Kidney (tissue), 14 donors: ENCODE data around the gene FAM83C. TPM values are rescaled to one million over a fixed set of nuclear protein-coding genes. Genes with fewer than 3 reads are reported as not detected.

Experiments
- DNase-seq, 5 donors: peaks; one replicate each; pipeline ENCODE4 v3.0.0-alpha.2; 2013 to 2020
- FAIRE-seq: peaks from 2 replicates; lab custom pipeline; 2012; peaks lifted over from hg19 to GRCh38; lab: Jason Lieb, UNC
- H3K27ac ChIP-seq, 2 donors: one replicate each; pipeline ENCODE4 v1.7.0; 2013; ENCODE audit warnings: low read depth in 2 of 2, low read length in 2 of 2, inconsistent platforms in 1 of 2
- H3K27me3 ChIP-seq: one replicate; pipeline ENCODE4 v1.7.1; 2013; ENCODE audit warnings: low read length, inconsistent platforms; ENCODE audit not compliant: control insufficient read depth, insufficient read depth
- H3K36me3 ChIP-seq, 3 donors: one replicate each; pipeline versions ENCODE4 v1.7.0 to v1.7.1; 2013; ENCODE audit warnings: low read length in 3 of 3, control low read depth in 1 of 3, inconsistent platforms in 1 of 3; ENCODE audit not compliant: insufficient read depth in 3 of 3, control insufficient read depth in 2 of 3
- H3K4me1 ChIP-seq, 3 donors: one replicate each; pipeline versions ENCODE4 v1.7.0 to v1.7.1; 2013; ENCODE audit warnings: low read length in 3 of 3, inconsistent platforms in 1 of 3, low read depth in 1 of 3; ENCODE audit not compliant: control insufficient read depth in 2 of 3, insufficient read depth in 2 of 3
- H3K4me3 ChIP-seq, 3 donors: one replicate each; pipeline versions ENCODE4 v1.7.0 to v1.8.1; 2013; ENCODE audit warnings: low read length in 3 of 3, control low read depth in 1 of 3, inconsistent platforms in 1 of 3
- H3K9ac ChIP-seq, 3 donors: one replicate each; pipeline versions ENCODE4 v1.7.0 to v1.7.1; 2013; ENCODE audit warnings: low read length in 3 of 3, control low read depth in 1 of 3, inconsistent platforms in 1 of 3
- H3K9me3 ChIP-seq, 3 donors: one replicate each; pipeline versions ENCODE4 v1.7.0 to v1.7.1; 2013; ENCODE audit warnings: low read length in 3 of 3, control low read depth in 1 of 3, inconsistent platforms in 1 of 3; ENCODE audit not compliant: control insufficient read depth in 2 of 3, insufficient read depth in 1 of 3
- CTCF ChIP-seq: IDR thresholded peaks from 3 replicates; pipeline ENCODE4 v1.5.1; 2012; ENCODE audit warnings: mild to moderate bottlenecking, moderate library complexity, borderline replicate concordance; ENCODE audit not compliant: insufficient read depth; ENCODE audit errors: extremely low read depth
- intact Hi-C: fragments of 100-400 bp; cut with DNase I; formaldehyde crosslinking; loops from one replicate; pipeline ENCODE4 v1.11.1; 2022
- polyA plus RNA-seq: library from polyadenylated mRNA; stranded (reverse); fragments of 350-450 nt; fragmentation: Illumina TruSeq; extraction: RNeasy Lipid Tissue Mini Kit (QIAGEN cat#74804); gene quantifications from one replicate; pipeline ENCODE4 v1.2.3, GENCODE V29; 2014; ENCODE audit warnings: low read depth, low replicate concordance; ENCODE audit not compliant: insufficient read depth
- total RNA-seq: library from RNA; stranded (reverse); fragmentation: NEBNext Ultra II Directional; extraction: Animal tissue kit (Norgen Biotek cat#: 25700); gene quantifications from one replicate; pipeline ENCODE4 v1.2.1, GENCODE V29; 2021
- donor health status: control.
- donor health status: control.
- donor health status: control.
- donor health status: control.
- donor health status: control.
- donor health status: DM: yes; HTN: yes; CAD: no.
- donor health status: Normal renal cell carcinoma (clear cell type).

FAM83C gene
- total and polyA plus RNA-seq, 2 donors from 2014 or later = not detected

GRCh38 chr20:35240811-35241293, 51.4 kb downstream of the FAM83C start:
- TF ChIP-seq CTCF = no peak
- no peaks in the 10 kb centered on the region for H3K9me3 ChIP-seq
- no peak for FAIRE-seq

GRCh38 chr20:35240083-35240810, 52.0 kb downstream of the FAM83C start:
- intact Hi-C loops = no loop called here
- H3K27ac ChIP-seq = no peak overlapping the region
- no peak for TF ChIP-seq CTCF
- no peak overlapping the region for H3K4me3 ChIP-seq
- no peaks in the 10 kb centered on the region for H3K4me1 ChIP-seq
- DNase-seq (no peak), FAIRE-seq (no peak)
- H3K9ac ChIP-seq = no peak overlapping the region
- H3K27me3 ChIP-seq = no peaks in the 10 kb centered on the region
- H3K9me3 ChIP-seq = no peaks in the 10 kb centered on the region
- H3K36me3 ChIP-seq = no peaks in the 10 kb centered on the region

More at GRCh38 chr20:35240811-35241293, 51.4 kb downstream of the FAM83C start:
- Histone ChIP-seq H3K36me3 (no peaks in the 10 kb centered on the region), H3K4me3 (no peak overlapping the region), H3K27ac (no peak overlapping the region), H3K4me1 (no peaks in the 10 kb centered on the region), H3K9ac (no peak overlapping the region), H3K27me3 (no peaks in the 10 kb centered on the region)
- DNase-seq = no peak
- intact Hi-C loops = no loop called here

- H3K9me3 ChIP-seq = no peaks in the 10 kb centered on the region
- H3K4me3 ChIP-seq = no peak overlapping the region
- no peaks in the 10 kb centered on the region for H3K4me1 ChIP-seq
- no peaks in the 10 kb centered on the region for H3K27me3 ChIP-seq
- FAIRE-seq (no peak), DNase-seq (no peak)
- TF ChIP-seq CTCF = no peak
- H3K27ac ChIP-seq = no peak overlapping the region
- H3K9ac ChIP-seq = no peak overlapping the region
- intact Hi-C loops = no loop called here
- H3K36me3 ChIP-seq = no peaks in the 10 kb centered on the region
Observed at GRCh38 chr20:35238735-35239134, 53.5 kb downstream of the FAM83C start.
